ENCODE measurements around the gene KCTD21.
"Not testable (repeated sequence)": the region's sequence is repeated elsewhere in the genome, so short reads cannot be mapped to it uniquely, and the experiment has no call there.

The KCTD21 gene, protein sequence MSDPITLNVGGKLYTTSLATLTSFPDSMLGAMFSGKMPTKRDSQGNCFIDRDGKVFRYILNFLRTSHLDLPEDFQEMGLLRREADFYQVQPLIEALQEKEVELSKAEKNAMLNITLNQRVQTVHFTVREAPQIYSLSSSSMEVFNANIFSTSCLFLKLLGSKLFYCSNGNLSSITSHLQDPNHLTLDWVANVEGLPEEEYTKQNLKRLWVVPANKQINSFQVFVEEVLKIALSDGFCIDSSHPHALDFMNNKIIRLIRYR

DNA sequence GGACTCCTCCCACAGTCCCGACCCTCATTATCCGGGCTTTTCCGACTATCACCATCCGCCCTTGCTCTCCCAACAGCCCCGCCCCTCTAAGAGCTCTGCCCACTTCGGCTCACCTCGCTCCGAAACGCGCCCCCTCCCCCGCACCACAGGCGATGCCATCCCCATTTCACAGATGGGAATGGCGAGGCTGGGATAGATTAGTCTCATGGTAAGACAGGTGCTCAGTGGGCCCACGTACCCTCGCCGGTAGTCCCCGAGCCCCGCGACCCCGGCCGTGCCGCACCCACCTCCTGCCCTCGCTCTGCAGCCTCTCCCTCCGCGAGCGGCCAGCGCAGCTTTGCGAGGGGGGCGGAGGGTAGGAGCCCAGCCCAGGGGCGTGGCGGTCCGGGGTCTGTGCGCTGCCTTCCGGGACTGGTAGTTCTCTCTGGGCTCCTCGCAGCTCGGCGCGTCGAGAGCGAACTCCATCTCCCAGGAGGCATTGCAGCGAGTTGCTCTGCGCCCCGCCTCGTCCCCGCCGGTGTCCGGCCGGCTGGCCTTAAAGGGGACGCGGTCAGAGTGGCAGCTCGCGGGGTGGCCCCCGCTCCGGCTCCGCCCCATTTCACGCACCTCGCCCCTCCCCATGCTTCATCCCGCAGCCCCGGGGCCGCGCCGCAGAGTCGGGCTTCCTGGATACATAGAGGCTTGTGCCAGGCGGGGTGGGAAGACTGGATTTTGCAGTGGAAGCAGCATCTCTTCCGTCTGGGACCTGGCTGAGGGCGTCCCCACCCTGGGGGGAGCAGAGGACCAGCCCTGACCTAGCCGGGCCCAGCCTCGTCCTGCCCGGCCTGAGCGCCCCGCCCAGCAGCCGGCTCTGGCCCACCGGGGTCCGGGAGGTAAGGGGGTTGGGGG is at the start of gene KCTD21, which contains the start of gene USP35:
KCTD21 (minus strand) TSS at position 341 of the 888 bp plus-strand sequence. CDS start 14,072 bp downstream, outside the sequence.
USP35 (plus strand) TSS at position 634 of the 888 bp plus-strand sequence. CDS start 7,327 bp downstream, outside the sequence.
- peak; percentile 96 to 99 for DNase-seq

DNA sequence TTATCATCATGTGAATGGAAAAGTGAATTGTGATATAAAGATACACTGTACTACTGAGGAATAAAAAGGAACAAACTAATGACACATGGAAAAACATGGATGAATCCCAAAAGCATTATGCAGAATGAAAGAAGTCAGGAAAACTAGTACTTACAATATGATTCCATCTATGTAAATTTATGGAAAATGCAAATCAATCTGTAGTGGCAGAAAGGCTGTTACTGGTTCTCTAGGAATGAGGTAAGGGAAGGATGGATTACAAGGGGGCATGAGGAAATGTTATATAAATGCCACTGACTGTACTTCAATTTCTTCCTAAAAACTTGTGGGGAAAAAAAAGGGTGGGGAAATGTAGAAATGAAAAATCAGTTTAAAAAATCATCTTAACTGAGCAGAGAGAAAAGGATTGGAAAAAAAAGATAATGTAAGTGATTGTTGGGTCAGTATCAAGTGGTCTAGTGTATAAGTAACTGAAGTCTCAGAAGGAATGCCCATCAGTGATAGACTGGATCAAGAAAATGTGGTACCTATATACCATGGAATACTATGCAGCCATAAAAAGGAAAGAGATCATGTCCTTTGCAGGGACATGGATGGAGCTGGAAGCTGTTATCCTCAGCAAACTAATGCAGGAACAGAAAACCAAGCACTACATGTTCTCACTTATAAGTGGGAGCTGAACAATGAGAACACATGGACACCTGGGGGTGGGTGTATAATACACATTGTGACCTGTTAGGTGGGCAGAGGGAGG is 49.0 kb upstream of the KCTD21 start:
- peak in 1 of 2 experiments; percentile 31 for DNase-seq

DNA sequence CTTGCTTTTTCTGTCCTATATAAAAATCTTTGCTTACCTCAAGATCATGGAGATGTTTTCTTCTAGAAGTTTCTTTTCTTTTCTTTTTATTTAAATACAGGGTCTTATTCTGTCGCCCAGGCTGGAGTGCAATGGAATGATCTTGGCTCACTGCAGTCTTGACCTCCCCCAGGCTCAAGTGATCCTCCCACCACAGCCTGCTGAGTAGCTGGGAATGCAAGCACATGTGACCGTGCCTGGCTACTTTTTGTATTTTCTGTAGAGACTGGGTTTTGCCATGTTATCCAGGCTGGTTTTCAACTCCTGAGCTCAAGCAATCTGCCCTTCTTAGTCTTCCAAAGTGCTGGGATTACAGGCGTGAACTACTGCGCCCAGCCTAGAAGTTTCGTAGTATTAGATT is 45.6 kb upstream of the KCTD21 start:
- no peak for DNase-seq

DNA sequence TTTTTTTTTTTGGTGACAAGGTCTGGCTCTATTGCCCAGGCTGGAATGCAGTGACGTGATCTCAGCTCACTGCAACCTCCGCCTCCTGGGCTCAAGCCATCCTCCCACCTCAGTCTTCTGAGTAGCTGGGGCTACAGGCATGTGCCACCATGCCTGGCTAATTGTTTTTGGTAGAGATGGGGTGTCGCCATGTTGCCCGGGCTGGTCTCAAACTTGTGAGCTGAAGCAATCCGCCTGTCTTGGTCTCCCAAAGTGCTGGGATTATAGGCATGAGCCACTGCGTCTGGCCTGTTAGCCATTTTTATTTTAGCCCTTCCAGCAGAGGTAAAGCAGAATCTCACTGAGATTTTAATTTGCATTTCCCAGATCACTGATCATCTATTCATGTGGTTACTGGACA is 44.6 kb upstream of the KCTD21 start:
- not testable (repeated sequence) for DNase-seq

DNA sequence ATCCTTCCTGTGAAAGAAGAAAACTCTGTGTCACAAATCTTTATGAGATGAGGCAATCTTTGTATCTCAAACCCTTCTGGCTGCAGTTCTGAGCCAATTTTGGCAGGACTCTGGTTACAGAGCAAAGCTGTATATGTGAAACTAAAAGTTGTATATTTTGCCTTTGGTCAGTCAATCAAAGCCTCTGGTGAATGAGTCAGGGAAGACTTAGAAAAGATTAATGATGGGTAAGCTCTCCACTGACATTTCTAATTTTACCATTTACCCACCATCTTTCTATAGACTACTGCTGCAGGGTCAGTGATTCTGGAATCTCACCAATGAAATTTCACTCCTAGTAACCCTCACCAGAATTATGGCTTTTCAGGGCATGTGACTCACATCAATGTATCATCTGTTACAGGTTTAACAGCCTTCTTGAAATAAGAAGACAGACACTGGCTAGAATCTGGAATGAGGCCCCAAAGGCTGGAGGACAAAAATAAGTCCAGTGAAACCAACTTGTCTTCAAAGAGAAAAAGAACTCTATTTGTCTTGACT is 43.6 kb upstream of the KCTD21 start:
- no peak for DNase-seq

DNA sequence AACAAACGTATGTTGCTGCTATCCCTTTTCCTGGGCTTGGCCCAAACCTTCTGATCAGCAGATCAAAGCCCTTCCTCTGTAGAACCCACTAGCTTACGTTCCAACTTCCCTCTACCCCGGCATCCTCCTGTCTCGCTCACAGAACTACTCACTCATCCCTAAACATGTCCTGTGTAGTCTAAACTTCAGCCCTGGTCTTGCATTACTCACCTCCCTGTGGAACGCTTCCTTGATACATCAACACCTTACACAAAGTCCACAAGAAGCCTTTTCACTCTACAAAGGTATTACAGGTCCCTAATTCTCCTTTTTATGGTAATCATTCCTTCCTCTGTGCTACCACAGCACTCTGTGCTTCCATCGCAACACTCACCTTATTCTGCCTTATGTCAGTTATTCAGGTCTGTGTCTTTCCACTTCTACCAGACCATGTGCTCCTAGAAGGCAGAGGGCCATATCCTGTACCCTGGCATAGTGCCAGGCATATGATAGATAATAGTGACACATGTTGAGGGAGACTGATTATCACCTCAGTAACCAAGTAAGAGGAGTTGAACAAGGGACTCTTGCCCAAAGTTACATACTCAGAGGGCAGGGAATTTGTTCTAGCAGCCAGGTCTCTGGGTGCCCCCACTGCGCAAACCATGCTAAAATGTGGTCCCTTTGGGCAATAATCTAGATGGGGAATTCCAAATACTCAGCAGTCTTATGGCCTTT is 41.9 kb upstream of the KCTD21 start:
- no peak for DNase-seq

DNA sequence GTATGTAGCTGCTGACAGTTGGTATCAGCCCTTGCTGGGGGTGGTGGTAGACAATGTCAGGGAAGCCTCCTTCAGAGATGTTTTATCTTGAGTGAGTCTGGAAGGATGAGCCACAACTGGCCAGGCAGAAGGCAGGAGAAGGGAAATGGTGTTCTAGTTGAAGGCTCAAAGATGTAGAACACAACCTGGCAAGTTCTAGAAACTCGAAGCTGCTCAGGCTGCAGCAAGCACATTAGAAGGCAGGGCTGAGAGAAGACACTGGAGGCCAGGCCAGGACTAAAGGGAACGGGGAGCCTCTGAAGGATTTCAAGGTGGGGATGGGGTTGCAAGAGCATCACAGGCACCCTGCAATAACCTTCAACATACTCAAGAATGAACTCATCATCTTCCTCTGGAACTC is 40.7 kb upstream of the KCTD21 start:
- no peak for DNase-seq

DNA sequence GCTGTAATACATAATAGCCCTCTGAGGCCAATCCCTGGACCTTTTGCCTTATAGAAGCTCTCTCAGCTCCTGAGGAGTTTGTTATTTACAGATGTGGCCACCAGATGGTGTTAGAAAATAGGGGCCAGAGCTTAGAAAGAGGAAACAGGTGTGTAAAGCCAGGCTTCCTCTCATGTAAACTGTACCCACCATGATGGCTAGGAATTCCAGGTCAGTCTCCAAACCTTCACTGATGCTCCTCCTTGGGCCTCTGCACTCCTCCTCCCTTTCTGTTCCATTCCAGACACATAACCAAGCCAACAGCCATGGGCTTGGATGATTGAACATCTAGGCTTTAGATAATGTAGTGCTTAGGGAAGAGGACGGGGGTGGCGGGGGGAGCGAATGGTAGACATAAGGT is 40.0 kb upstream of the KCTD21 start:
- DNase-seq, result peak; percentile 88 to 93

DNA sequence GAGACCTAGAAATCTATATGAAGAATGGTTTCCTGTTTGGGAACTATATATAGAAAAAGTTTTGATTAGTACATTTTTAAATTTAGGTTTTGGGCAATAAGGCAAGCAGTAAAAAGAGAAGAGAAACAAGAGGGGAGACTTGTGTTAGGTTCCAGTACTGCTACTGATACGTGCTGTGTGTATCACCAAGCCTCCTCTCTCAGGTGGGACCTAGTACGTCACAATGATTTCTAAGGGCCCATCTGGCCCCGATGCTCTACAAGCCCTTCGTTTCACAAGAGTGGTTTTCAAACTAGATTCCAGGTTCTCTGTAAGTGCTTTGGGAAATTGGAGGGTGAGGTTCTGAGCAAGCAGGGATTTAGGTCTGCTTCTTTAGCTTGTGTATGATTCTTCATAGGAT is 39.5 kb upstream of the KCTD21 start:
- DNase-seq, result no peak

DNA sequence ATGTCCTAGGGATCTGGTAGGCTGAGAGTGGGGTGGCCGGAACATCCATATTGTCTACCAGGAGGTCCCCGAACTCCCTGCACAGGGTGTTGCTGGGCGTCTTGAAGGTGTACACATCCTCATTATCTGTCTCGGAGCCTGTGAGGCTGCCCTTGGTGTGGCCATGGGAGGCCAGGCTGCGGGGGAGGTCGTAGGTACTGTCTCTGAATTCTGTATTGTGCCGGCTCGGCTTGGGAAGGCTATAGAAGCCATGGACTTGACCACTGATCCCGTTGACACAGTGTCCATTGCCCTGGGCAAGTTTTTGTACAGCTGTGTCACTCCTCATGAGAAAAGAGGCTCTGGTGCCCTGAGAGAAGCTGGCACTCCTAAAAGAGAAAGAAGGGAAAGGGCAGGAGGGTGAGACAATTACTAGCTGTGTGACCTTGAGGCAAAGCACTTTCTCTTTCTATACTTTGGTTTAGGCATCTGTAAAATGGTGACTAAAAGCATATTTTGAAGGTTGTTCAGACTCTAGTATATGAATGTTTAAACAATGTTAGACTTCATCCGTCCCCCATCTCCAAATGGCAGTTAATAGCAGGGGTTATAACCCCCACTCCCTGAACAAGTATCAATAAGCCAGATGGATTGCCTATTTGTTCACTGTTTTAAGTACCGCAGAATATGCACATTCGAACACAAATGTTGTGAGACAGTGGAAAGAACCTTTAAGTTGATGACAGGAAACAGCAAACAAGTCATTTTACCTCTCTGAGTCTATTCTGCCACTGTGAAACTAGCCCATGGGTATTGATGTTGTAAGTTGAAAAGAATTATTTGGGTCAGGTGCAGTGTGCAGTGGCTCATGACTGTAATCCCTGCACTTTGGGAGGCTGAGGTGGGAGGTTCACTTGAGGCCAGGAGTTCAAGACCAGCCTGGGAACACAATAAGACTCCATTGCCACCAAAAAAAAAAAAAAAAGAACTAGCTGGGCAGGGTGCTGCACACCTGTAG is 38.6 kb upstream of the KCTD21 start:
- no peak for DNase-seq

DNA sequence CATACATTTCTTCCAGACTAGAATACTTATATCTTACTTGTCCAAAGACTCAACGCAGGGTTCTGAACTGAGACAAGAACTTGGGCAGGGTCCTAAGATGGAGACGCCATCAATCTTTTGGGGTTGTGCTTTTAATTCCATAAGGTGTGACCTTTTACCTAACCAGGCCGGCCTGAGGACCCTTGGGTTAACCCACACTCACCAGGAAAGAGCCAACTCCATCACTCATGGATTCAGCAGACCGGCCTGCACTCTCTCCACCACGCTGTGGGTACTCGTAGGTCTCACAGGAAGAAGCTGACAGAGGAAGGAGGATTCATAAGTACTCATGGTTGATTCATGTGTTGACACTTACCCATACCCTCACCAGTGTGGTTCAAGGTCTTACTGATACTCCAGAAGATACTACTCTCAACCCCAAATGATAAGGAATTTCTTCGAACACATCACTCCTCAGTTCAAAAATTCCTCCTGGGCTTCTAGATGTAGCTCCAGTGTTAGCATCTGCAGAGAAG is 36.5 kb upstream of the KCTD21 start:
- DNase-seq, result no peak

DNA sequence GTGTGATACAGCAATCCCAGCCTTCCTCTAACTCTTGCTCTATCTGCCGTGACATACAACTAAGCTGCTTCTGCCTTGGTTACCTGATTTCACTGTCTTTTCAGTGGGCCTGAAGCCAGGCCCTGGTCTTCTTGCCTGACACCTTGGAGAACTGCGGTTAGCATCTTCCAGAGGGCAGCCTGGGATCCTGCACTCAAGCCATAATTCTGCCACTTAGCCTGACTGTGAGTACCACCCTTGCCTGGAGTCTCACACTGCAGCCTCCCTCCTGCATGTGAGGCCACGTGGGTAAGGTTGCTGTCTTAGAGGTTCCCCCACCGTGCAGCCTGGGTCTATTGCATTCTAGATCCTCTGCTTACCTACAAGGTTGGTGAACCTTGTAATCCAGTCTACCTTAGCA is 36.1 kb upstream of the KCTD21 start:
- DNase-seq, result no peak

DNA sequence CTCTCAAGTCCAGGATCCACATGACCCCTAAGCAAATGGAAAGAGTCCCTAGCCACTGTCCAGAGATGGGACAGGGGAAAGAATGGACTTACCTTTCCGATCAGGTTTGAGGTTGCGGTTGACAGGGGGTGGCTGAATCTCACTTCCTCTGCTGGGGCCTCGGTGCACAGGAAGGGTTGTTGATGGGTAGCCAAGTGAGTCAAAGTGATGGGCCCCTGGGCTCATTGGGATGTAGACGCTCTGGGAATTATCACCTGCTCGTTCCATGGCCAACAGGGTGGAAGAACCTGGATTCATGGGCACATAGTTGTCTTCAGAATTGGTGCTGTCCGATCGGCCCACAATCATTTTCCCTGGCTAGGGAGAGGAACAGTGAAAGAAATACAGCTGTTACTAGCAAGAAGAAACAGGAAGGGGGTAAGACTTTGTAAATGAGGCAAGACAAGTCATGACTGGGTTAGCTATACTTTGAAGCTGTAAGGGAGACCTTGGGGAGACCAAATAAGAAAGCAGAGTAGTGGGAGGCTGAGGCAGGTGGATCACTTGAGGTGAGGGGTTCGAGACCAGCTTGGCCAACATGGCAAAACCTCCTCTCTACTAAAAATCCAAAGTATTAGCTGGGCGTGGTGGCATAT is 35.0 kb upstream of the KCTD21 start:
- no peak for DNase-seq

DNA sequence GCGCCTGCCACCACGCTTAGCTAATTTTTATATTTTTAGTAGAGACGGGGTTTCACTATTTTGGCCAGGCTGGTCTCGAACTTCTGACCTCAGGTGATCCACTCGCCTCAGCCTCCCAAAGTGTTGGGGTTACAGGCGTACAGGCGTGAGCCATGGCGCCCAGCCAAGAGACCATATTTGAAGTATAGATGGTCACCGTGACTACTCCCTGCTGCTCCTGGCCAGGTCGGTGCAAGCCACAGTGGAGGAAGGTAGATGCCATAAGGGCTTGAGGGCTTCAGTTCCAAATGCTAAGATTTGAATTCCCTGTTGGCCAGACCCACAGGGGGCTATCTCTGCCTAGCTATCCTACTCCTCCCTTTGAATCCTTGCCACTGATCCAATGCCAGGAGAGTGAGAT is 34.3 kb upstream of the KCTD21 start:
- not testable (repeated sequence) for DNase-seq

DNA sequence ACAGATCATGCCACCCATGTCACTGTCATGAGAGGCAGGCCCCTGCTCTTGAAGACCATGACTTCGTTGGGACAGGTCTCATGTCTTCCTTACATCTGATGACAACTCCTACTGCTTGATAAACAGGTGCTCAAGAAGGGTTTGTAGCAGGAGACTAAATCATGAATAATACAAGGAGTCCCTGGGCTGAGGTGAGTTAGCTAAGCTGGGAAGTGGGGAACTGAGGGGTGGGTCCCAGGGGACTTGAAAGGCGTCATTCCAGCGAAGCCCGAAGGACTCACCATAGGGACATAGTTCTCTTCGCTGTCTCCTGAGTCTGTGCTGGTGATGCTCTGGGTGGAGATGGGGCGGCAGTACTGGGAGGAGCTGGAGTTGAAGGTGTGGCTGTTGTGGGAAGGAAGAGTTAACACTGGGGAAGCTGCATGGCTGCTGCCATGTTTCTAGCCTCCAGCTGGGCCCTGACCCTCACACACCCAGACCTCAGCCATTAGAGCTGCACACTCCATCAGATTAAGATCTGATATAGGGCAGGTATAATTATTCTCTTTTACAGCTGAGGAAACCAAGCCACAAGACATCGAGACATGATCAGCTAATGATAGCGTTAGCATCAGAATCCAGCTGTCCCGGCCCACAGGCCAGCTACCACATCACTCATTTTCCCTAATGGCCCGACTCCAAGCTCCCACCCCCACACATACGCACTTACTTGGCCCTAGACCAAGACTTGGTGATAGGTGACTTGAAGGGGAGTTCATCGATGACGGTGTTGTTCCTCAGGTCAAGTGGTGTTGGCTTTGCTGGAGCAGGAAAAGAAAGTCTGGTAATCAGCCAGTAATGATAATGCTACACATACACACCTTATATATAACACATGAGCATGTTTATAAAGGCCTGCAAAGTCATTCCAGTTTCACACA is 33.2 kb upstream of the KCTD21 start:
- no peak for DNase-seq

DNA sequence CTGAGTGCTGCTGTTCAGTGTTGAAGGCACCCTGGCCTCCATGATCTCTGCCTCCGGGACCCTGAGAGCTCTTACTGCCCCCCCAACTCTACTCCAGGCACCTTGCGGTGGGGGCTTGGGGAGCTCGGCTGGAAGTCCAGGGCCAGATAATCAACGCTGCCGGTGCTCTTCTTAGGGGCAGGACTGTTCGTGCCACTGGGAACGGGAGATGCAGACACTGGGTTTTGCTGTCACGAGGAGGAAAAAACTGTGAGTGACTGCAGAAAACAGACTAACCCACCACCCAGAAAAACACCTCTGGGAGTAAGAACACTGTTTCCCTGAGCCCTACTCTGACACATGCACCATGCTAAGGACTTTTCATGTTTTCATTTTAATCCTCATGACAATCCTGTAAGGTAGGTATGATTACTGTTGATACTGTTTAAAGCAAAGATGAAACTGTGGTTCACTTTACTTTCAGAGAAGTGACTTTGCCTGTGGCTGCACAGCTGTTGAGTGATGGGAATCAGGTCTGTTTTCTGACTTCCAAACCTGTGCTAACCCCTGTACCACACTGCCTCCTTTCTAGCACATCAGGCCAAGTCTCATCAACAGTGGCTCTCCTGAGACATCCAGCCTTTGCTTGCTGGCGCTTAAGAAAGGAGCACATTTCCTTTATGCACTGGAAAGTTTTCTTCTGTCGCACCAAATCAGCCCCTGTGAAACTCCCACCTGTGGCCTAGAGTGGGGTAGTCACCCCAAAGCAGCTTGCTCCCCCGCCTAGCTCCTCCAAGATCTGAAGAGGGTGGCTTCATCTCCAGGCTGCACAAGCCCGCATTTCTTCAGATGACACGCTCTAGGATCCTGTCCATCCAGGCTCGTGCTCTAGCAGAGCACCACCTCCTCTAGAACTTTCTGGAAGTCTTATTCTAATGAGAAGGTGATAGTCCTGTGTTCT is 32.1 kb upstream of the KCTD21 start:
- no peak for DNase-seq

DNA sequence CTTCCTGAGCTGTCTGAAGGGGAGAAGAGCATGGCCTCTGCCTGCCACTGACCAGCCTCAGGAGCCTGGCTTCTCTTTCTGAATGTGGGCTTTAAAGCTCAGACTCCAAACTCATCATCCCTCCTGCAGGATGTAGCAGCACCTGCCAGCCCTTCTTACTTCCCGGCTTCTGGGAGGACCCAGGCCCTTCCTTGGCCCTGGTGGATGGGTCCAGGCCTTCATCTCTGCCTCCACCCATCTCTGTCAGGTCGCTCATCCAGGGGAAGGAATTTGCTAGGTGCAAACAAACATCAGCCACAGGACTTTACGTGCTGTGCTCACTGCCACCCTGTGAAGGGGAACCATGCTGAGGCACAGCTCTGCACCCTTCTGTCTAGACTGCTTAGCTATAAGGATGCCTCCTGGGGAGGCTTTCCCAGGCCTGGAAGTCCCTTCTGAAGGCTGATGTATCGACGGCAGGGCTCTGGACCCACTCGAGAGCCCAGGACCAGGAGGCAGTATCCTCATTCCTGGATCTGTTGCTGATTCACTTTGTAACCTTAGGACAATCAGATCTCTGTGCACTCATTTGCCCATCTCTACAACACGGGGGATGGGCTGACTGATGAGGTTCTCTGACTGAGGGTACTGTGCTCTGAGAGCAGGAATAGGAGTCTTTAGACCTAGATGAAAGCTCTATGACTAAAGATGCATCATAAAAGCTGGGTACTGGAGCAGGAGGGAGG is 31.2 kb upstream of the KCTD21 start:
- DNase-seq, result no peak

Measured in NCI-H526 (cell line).